HEK293 (cell line): ENCODE data around the gene PLEKHG4.

Experiments used
- CTCF ChIA-PET: fragments of 350-600 bp; formaldehyde crosslinking; extraction: SDS; loops from one replicate; lab custom pipeline; 2021; ENCODE audit warnings: antibody characterized with exemption; lab: Yijun Ruan, JAX
- POLR2A ChIA-PET: fragments of 300-600 bp; formaldehyde crosslinking; extraction: SDS; loops from one replicate; lab custom pipeline; 2020; ENCODE audit warnings: antibody characterized with exemption, inconsistent platforms; lab: Yijun Ruan, JAX
- H3K27ac ChIP-seq: fragments of 200-500 bp; sonication (Bioruptor generic); 2 replicates; pipeline ENCODE4 v1.5.1; 2014; ENCODE audit warnings: low read depth, low read length, control low read depth, inconsistent platforms; ENCODE audit errors: extremely low read depth
- H3K36me3 ChIP-seq, 2 experiments: fragments of 200-500 bp in 1 of 2; sonication (Bioruptor generic) in 1 of 2; 1 replicate in 1 of 2; 2 replicates in 1 of 2; pipeline ENCODE4 v1.5.1; 2014 to 2017; ENCODE audit warnings: inconsistent platforms in 2 of 2, low read length in 2 of 2; ENCODE audit not compliant: control insufficient read depth in 2 of 2, insufficient read depth in 1 of 2
- H3K4me1 ChIP-seq: fragments of 200-500 bp; sonication (Bioruptor generic); 2 replicates; pipeline ENCODE4 v1.5.1; 2014; ENCODE audit warnings: mild to moderate bottlenecking, low read length, inconsistent platforms; ENCODE audit not compliant: control insufficient read depth, insufficient read depth
- H3K4me3 ChIP-seq: 2 replicates; pipeline ENCODE4 v1.5.1; 2011; ENCODE audit warnings: low read depth, mild to moderate bottlenecking, control low read depth, low read length, moderate library complexity
- H3K9me3 ChIP-seq: fragments of 200-500 bp; sonication (Bioruptor generic); 2 replicates; pipeline ENCODE4 v1.5.1; 2014; ENCODE audit warnings: low read depth, low read length, inconsistent platforms; ENCODE audit not compliant: control insufficient read depth, insufficient read depth
- EGR2 ChIP-seq: fragments of 450-650 bp; formaldehyde crosslinking; IDR thresholded peaks from 2 replicates; pipeline ENCODE4 v1.5.1; 2016; ENCODE audit warnings: low read depth, missing biosample characterization, missing genetic modification characterization
- GLI2 ChIP-seq: fragments of 450-650 bp; formaldehyde crosslinking; IDR thresholded peaks from 2 replicates; pipeline ENCODE4; 2017; ENCODE audit warnings: missing biosample characterization, missing genetic modification characterization, low read depth, borderline replicate concordance
- GLIS1 ChIP-seq: fragments of 450-650 bp; formaldehyde crosslinking; IDR thresholded peaks from 2 replicates; pipeline ENCODE4 v1.5.1; 2016; ENCODE audit warnings: missing biosample characterization, missing genetic modification characterization
- IKZF3 ChIP-seq: fragments of 450-650 bp; IDR thresholded peaks from 2 replicates; pipeline ENCODE4 v1.5.0; 2018; ENCODE audit warnings: missing biosample characterization, mild to moderate bottlenecking, missing genetic modification characterization, moderate library complexity
- PBX3 ChIP-seq: sonication (generic); formaldehyde crosslinking; IDR thresholded peaks from 2 replicates; pipeline ENCODE4 v1.8.1; 2022; ENCODE audit warnings: mild to moderate bottlenecking, moderate library complexity, missing genetic modification reagents
- PRDM1 ChIP-seq: fragments of 450-650 bp; formaldehyde crosslinking; IDR thresholded peaks from 2 replicates; pipeline ENCODE4; 2016; ENCODE audit warnings: missing biosample characterization, missing genetic modification characterization
- SCRT1 ChIP-seq: fragments of 450-650 bp; formaldehyde crosslinking; IDR thresholded peaks from 2 replicates; pipeline ENCODE4 v1.5.1; 2016; ENCODE audit warnings: missing biosample characterization, missing genetic modification characterization, borderline replicate concordance
- SP3 ChIP-seq: fragments of 450-650 bp; formaldehyde crosslinking; IDR thresholded peaks from 2 replicates; pipeline ENCODE4 v1.5.1; 2016; ENCODE audit warnings: missing biosample characterization, missing genetic modification characterization
- ZBTB7A ChIP-seq: fragments of 450-650 bp; formaldehyde crosslinking; IDR thresholded peaks from 2 replicates; pipeline ENCODE4 v1.5.1; 2016; ENCODE audit warnings: low read depth, missing biosample characterization, missing genetic modification characterization
- ZNF10 ChIP-seq: fragments of 450-650 bp; formaldehyde crosslinking; IDR thresholded peaks from 2 replicates; pipeline ENCODE4 v1.5.1; 2017; ENCODE audit warnings: missing biosample characterization, missing genetic modification characterization
- ZNF184 ChIP-seq: fragments of 450-650 bp; IDR thresholded peaks from 2 replicates; pipeline ENCODE4 v1.5.1; 2018; ENCODE audit warnings: missing biosample characterization, mild to moderate bottlenecking, missing genetic modification characterization
- ZNF26 ChIP-seq: fragments of 450-650 bp; formaldehyde crosslinking; IDR thresholded peaks from 2 replicates; pipeline ENCODE4 v1.5.1; 2016; ENCODE audit warnings: missing biosample characterization, missing genetic modification characterization
- ZNF280C ChIP-seq: fragments of 450-650 bp; formaldehyde crosslinking; IDR thresholded peaks from 2 replicates; pipeline ENCODE4 v1.5.1; 2016; ENCODE audit warnings: missing biosample characterization, missing genetic modification characterization
- ZNF404 ChIP-seq: fragments of 450-650 bp; formaldehyde crosslinking; IDR thresholded peaks from 2 replicates; pipeline ENCODE4 v1.5.1; 2017; ENCODE audit warnings: missing biosample characterization, missing genetic modification characterization
- ZNF416 ChIP-seq: fragments of 450-650 bp; formaldehyde crosslinking; IDR thresholded peaks from 2 replicates; pipeline ENCODE4 v1.5.1; 2016; ENCODE audit warnings: missing biosample characterization, missing genetic modification characterization
- ZNF501 ChIP-seq: fragments of 450-650 bp; formaldehyde crosslinking; IDR thresholded peaks from 2 replicates; pipeline ENCODE4 v1.5.1; 2016; ENCODE audit warnings: missing biosample characterization, missing genetic modification characterization
- ZNF560 ChIP-seq: fragments of 450-650 bp; formaldehyde crosslinking; IDR thresholded peaks from 2 replicates; pipeline ENCODE4 v1.5.1; 2017; ENCODE audit warnings: missing biosample characterization, missing genetic modification characterization, borderline replicate concordance
- ZNF561 ChIP-seq: fragments of 450-650 bp; IDR thresholded peaks from 2 replicates; pipeline ENCODE4 v1.5.1; 2018; ENCODE audit warnings: missing biosample characterization, missing genetic modification characterization, borderline replicate concordance
- ZNF600 ChIP-seq: fragments of 450-650 bp; formaldehyde crosslinking; IDR thresholded peaks from 2 replicates; pipeline ENCODE4 v1.5.1; 2016; ENCODE audit warnings: missing biosample characterization, missing genetic modification characterization
- ZNF639 ChIP-seq: fragments of 450-650 bp; formaldehyde crosslinking; IDR thresholded peaks from 2 replicates; pipeline ENCODE4 v1.5.1; 2016; ENCODE audit warnings: missing biosample characterization, missing genetic modification characterization
- ZNF658 ChIP-seq: fragments of 450-650 bp; formaldehyde crosslinking; IDR thresholded peaks from 2 replicates; pipeline ENCODE4; 2016; ENCODE audit warnings: missing biosample characterization, missing genetic modification characterization
- ZNF768 ChIP-seq: fragments of 450-650 bp; formaldehyde crosslinking; IDR thresholded peaks from 2 replicates; pipeline ENCODE4 v1.5.1; 2018; ENCODE audit warnings: missing biosample characterization, mild to moderate bottlenecking, missing genetic modification characterization
- ZNF777 ChIP-seq: fragments of 450-650 bp; formaldehyde crosslinking; IDR thresholded peaks from 2 replicates; pipeline ENCODE4 v1.5.1; 2017; ENCODE audit warnings: missing biosample characterization, missing genetic modification characterization, borderline replicate concordance
- ZNF785 ChIP-seq: fragments of 450-650 bp; formaldehyde crosslinking; IDR thresholded peaks from 2 replicates; pipeline ENCODE4 v1.5.1; 2016; ENCODE audit warnings: missing biosample characterization, missing genetic modification characterization
- TF ChIP-seq, protein P1 (sequence below): fragments of 450-650 bp; formaldehyde crosslinking; IDR thresholded peaks from 2 replicates; pipeline ENCODE4 v1.5.1; 2016; ENCODE audit warnings: missing biosample characterization, missing genetic modification characterization

PLEKHG4 gene

GRCh38 chr16:67245186-67245585 is 34.1 kb upstream of the PLEKHG4 start (continued):
- peak; percentile 70 for TF ChIP-seq GLIS1 (tag by site-specific recombination)
- TF ChIP-seq ZNF658 (tag by site-specific recombination) = no peak
- TF ChIP-seq ZNF26 = no peak
- no peak for TF ChIP-seq ZNF768 (tag by site-specific recombination)
- no peak for TF ChIP-seq ZNF184 (tag by site-specific recombination)
- TF ChIP-seq ZNF280C (tag by site-specific recombination) = no peak
- TF ChIP-seq, all 188 proteins: peak for 4

DNA sequence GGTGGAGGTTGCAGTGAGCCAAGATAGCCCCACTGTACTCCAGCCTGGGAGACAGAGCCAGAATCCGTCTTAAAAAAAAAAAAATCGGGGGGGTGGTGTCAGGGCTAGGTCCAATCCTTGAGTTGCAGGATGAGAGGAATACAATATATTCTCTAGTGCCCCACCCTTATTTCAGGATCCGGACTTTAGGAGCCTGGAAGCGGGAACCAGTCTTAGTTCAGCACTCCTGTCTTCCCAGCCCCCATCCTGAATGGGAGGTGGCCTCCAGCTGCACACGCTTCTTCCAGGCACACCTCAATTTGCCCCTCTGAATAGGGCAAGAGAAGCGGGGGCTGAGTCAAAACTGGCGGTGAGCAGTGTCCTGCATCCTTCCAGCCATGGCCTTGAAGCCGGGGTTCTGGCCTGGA is 33.7 kb upstream of the PLEKHG4 start:
- Histone ChIP-seq H3K9me3 (no peaks in the 10 kb centered on the region), H3K4me1 (peaks cover 9% of the 10 kb centered on the region), H3K36me3 (peaks cover 0 to 7% of the 10 kb centered on the region in 2 experiments; a peak in 1 of 3 replicates), H3K27ac (peak overlapping the region; percentile 75), H3K4me3 (peak overlapping the region; percentile 69)
- TF ChIP-seq ZNF600 (tag by site-specific recombination) (peak; percentile 67; the same call in 1 of the 2 replicates), ZBTB7A (tag by site-specific recombination) (no peak)
- ChIA-PET CTCF (interaction anchor here (0.6 to 2.3 kb wide), 12 partner anchors 8 to 523 kb away, joined by 3 to 5 read pairs (median 4); partner anchors contain the start of genes KCTD19, LRRC36, TMEM208 and TPPP3), POLR2A (interaction anchor here (0.7 to 7.4 kb wide), 6 partner anchors 9 to 232 kb away, joined by 3 to 109 read pairs (median 4); partner anchors contain the start of gene TMEM208)

DNA sequence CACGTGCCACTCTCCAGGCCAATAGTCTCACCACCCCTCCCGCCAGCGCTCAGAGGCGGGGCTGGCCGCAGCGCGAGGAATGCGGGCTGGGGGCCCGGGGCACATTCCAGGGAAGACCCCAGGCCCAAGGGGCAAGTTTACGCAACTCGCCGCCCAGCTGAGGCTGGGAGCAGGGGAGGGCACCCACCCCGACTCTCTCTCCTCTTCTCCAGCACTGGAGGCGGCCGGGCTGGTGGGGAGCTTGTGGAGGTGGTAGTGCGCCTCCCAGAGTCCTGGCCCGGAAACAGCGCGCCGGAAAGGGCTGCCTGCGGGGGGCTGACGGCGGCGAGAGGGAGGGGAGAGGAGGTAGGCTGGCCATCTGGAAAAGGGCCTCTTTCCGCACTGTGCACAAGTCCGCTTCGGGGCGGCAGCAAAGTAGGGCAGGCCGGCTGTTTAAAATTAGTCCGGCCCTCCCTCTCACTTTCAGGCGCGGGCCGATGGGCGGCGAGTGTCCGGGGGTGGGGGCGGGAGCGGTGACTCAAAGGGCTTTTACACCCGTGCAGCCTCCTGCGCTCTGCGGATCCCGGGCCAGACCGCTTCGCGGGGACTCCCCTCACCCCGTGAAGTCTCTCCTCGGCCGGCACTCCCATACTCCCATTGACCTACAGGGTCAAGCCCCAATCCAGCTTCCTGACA is 33.1 kb upstream of the PLEKHG4 start:
- Histone ChIP-seq H3K9me3 (no peaks in the 10 kb centered on the region), H3K4me1 (peaks cover 9% of the 10 kb centered on the region), H3K4me3 (peak overlapping the region; percentile 69), H3K36me3 (peaks cover 0 to 7% of the 10 kb centered on the region in 2 experiments; a peak in 1 of 3 replicates), H3K27ac (peak overlapping the region; percentile 75)
- CTCF ChIA-PET = interaction anchor here (0.6 to 2.3 kb wide), 14 partner anchors 9 to 522 kb away, joined by 3 to 6 read pairs (median 4); partner anchors contain the start of genes KCTD19, LRRC36, TMEM208 and TPPP3
- POLR2A ChIA-PET = interaction anchor here (0.6 to 7.4 kb wide), 10 partner anchors 9 to 286 kb away, joined by 3 to 109 read pairs (median 4); partner anchors contain the start of genes ATP6V0D1 and TMEM208
- TF ChIP-seq, protein P1, sequence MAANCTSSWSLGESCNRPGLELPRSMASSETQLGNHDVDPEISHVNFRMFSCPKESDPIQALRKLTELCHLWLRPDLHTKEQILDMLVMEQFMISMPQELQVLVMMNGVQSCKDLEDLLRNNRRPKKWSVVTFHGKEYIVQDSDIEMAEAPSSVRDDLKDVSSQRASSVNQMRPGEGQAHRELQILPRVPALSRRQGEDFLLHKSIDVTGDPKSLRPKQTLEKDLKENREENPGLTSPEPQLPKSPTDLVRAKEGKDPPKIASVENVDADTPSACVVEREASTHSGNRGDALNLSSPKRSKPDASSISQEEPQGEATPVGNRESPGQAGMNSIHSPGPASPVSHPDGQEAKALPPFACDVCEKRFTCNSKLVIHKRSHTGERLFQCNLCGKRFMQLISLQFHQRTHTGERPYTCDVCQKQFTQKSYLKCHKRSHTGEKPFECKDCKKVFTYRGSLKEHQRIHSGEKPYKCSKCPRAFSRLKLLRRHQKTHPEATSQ (tag by site-specific recombination) = no peak
- TF ChIP-seq ZNF561 = no peak
- peak; percentile 71 for TF ChIP-seq IKZF3 (tag by site-specific recombination)
- TF ChIP-seq PBX3 = no peak
- TF ChIP-seq SP3 = peak; percentile 82
- no peak for TF ChIP-seq GLI2
- TF ChIP-seq ZNF404 = no peak
- no peak for TF ChIP-seq ZNF785 (tag by site-specific recombination)
- peak; percentile 36; the same call in 1 of the 2 replicates for TF ChIP-seq ZNF10 (tag by site-specific recombination)
- TF ChIP-seq ZNF501 (tag by site-specific recombination) = 0 out of 2 replicates have a peak, but pooled peaks have one; percentile 35
- 0 out of 2 replicates have a peak, but pooled peaks have one; percentile 38 for TF ChIP-seq PRDM1 (tag by site-specific recombination)
- TF ChIP-seq ZNF777 (tag by site-specific recombination) = no peak
- no peak for TF ChIP-seq SCRT1
- no peak for TF ChIP-seq ZNF560 (tag by site-specific recombination)
- TF ChIP-seq ZNF416 (tag by site-specific recombination) = no peak
- TF ChIP-seq EGR2 = peak; percentile 86
- TF ChIP-seq ZNF639 (tag by site-specific recombination) = 0 out of 2 replicates have a peak, but pooled peaks have one; percentile 26
